GM12891 (cell line): ENCODE data around the gene GABRR3.

Experiments
- PAX5 ChIP-seq: IDR thresholded peaks from 2 replicates; pipeline ENCODE4 v1.6.1; 2011; ENCODE audit warnings: low read length, moderate library complexity, mild to moderate bottlenecking; ENCODE audit not compliant: insufficient read depth, severe bottlenecking
- POLR2A ChIP-seq: IDR thresholded peaks from 2 replicates; pipeline ENCODE4 v1.6.1; 2011; ENCODE audit warnings: low read depth, low read length, control low read depth
- POLR2AphosphoS5 ChIP-seq: IDR thresholded peaks from 2 replicates; pipeline ENCODE4 v1.6.1; 2011; ENCODE audit warnings: low read depth, low read length, control low read depth
- POU2F2 ChIP-seq: IDR thresholded peaks from 2 replicates; pipeline ENCODE4 v1.6.1; 2011; ENCODE audit warnings: low read depth, mild to moderate bottlenecking, control low read depth, low read length, moderate library complexity
- SPI1 ChIP-seq: IDR thresholded peaks from 2 replicates; pipeline ENCODE4 v1.6.1; 2011; ENCODE audit warnings: low read depth, low read length, control low read depth
- TAF1 ChIP-seq: IDR thresholded peaks from 2 replicates; pipeline ENCODE4 v1.6.1; 2011; ENCODE audit warnings: low read depth, low read length, control low read depth

DNA sequence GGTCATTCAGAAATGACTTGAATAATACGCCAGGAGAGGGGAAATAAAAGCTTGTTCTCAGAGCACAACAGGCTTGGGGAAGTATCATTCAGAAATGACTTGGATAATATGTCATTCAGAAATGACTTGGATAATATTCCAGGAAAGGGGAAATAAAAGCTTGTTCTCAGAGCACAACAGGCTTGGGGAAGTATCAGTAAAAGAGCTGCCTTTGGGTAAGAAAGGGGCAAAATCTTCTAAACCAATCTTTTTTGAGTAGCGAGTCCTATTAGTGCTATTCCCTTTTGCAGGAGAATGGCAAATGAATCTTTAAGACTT is 20.9 kb downstream of the GABRR3 start:
- no peak for TF ChIP-seq POLR2A
- TF ChIP-seq POLR2AphosphoS5 = no peak
- no peak for TF ChIP-seq POU2F2
- TF ChIP-seq PAX5 = no peak
- TF ChIP-seq TAF1 = no peak
- no peak for TF ChIP-seq SPI1
